Endothelial cell of umbilical vein (primary cell): Measurements from ENCODE around the gene LRP1-AS. TPM values are rescaled to one million over a fixed set of nuclear protein-coding genes. Genes with fewer than 3 reads are reported as not detected.

Experiments
- BruUV-seq: library from RNA; stranded (reverse); fragments of 400-500 nt; replicated peaks from 2 replicates; lab custom pipeline; 2021; lab: Mats Ljungman, UMichigan
- CTCF ChIA-PET: fragments of 300-600, 350-600 bp; sonication (Branson Sonifier 250); formaldehyde crosslinking; loops from one replicate; lab custom pipeline; 2021; ENCODE audit warnings: antibody characterized with exemption, inconsistent platforms; lab: Charles Lee
- POLR2A ChIA-PET: fragments of 300-600, 350-600 bp; sonication (Branson Sonifier 250); formaldehyde crosslinking; loops from one replicate; lab custom pipeline; 2021; ENCODE audit warnings: antibody characterized with exemption, inconsistent platforms; lab: Charles Lee
- DNase-seq: peaks from one replicate; pipeline ENCODE4 v3.0.0-alpha.2; 2011; ENCODE audit warnings: low read depth, low spot score
- FAIRE-seq: peaks from 2 replicates; lab custom pipeline; 2011; peaks lifted over from hg19 to GRCh38; lab: Jason Lieb, UNC
- H2AFZ ChIP-seq: 2 replicates; pipeline ENCODE4 v1.6.0; 2012; ENCODE audit warnings: low read depth, low read length, control low read depth, inconsistent platforms
- H3K27ac ChIP-seq: 2 replicates; pipeline ENCODE4 v1.5.1; 2011; ENCODE audit warnings: low read depth, mild to moderate bottlenecking, control low read depth, low read length, moderate library complexity; ENCODE audit not compliant: insufficient read depth
- H3K27me3 ChIP-seq, 2 experiments: 2 replicates each; pipeline versions ENCODE4 v1.6.0 to v1.6.1; 2011; ENCODE audit warnings: low read length in 2 of 2, mixed read lengths in 1 of 2; ENCODE audit not compliant: control insufficient read depth in 2 of 2, insufficient read depth in 2 of 2
- H3K36me3 ChIP-seq, 2 experiments: 2 replicates in 1 of 2; 3 replicates in 1 of 2; pipeline ENCODE4 v1.5.1; 2011; ENCODE audit warnings: low read length in 2 of 2, mild to moderate bottlenecking in 1 of 2, moderate library complexity in 1 of 2; ENCODE audit not compliant: control insufficient read depth in 2 of 2, insufficient read depth in 2 of 2; ENCODE audit errors: extremely low read depth in 1 of 2
- H3K4me1 ChIP-seq: 3 replicates; pipeline ENCODE4 v1.5.1; 2011; ENCODE audit warnings: mild to moderate bottlenecking, low read length; ENCODE audit not compliant: control insufficient read depth, insufficient read depth; ENCODE audit errors: extremely low read depth
- H3K4me2 ChIP-seq: 2 replicates; pipeline ENCODE4 v1.6.1; 2011; ENCODE audit warnings: low read length, control low read depth, mixed read lengths; ENCODE audit not compliant: insufficient read depth
- H3K4me3 ChIP-seq, 3 experiments: fragments of 200-600 bp in 1 of 3; sonication (generic), shearing (Covaris generic) in 1 of 3; replicated peaks in 1 of 3; 2 replicates each; pipeline ENCODE4 v1.5.1; 2011 to 2016; ENCODE audit warnings: control low read depth in 3 of 3, low read length in 3 of 3, mild to moderate bottlenecking in 2 of 3, inconsistent platforms in 1 of 3, low read depth in 1 of 3, moderate library complexity in 1 of 3; ENCODE audit not compliant: insufficient read depth in 1 of 3
- H3K79me2 ChIP-seq: 2 replicates; pipeline ENCODE4 v1.6.0; 2012; ENCODE audit warnings: low read length, inconsistent platforms; ENCODE audit not compliant: control insufficient read depth, insufficient read depth
- H3K9ac ChIP-seq: replicated peaks from 2 replicates; pipeline ENCODE3; 2011; ENCODE audit warnings: low read length, control low read depth; ENCODE audit not compliant: insufficient read depth; ENCODE audit errors: extremely low read depth
- H3K9me1 ChIP-seq: replicated peaks from 3 replicates; pipeline ENCODE4 v1.6.0; 2011; ENCODE audit warnings: mild to moderate bottlenecking, low read length; ENCODE audit not compliant: control insufficient read depth, insufficient read depth; ENCODE audit errors: extremely low read depth
- H3K9me3 ChIP-seq: replicated peaks from 2 replicates; pipeline ENCODE4 v1.5.1; 2012; ENCODE audit warnings: low read length, inconsistent platforms; ENCODE audit not compliant: control insufficient read depth, insufficient read depth
- H4K20me1 ChIP-seq: replicated peaks from 2 replicates; pipeline ENCODE3; 2011; ENCODE audit warnings: mild to moderate bottlenecking, low read length; ENCODE audit not compliant: control insufficient read depth, insufficient read depth; ENCODE audit errors: extremely low read depth
- EZH2 ChIP-seq: IDR thresholded peaks from 2 replicates; pipeline ENCODE4 v1.6.1; 2012; ENCODE audit warnings: borderline replicate concordance, low read depth, mild to moderate bottlenecking, moderate library complexity, low read length, inconsistent platforms; ENCODE audit not compliant: severe bottlenecking
- GATA2 ChIP-seq: IDR thresholded peaks from 2 replicates; pipeline ENCODE4 v1.7.0; 2011; ENCODE audit warnings: low read depth, mild to moderate bottlenecking, moderate library complexity, mixed read lengths, low read length; ENCODE audit not compliant: insufficient read length, insufficient read depth
- JUN ChIP-seq: IDR thresholded peaks from 2 replicates; pipeline ENCODE4 v1.6.1; 2011; ENCODE audit warnings: borderline replicate concordance, low read depth; ENCODE audit not compliant: insufficient read length, insufficient read depth
- MYC ChIP-seq: IDR thresholded peaks from one replicate; pipeline ENCODE4 v1.6.1; 2011; ENCODE audit warnings: mild to moderate bottlenecking, low read depth, low read length
- POLR2AphosphoS5 ChIP-seq: IDR thresholded peaks from 2 replicates; pipeline ENCODE4 v1.6.1; 2012; ENCODE audit warnings: low read depth, mild to moderate bottlenecking, control low read depth, low read length, moderate library complexity; ENCODE audit not compliant: insufficient read depth
- dilution Hi-C: fragments of 300-500 bp; cut with MboI; formaldehyde crosslinking; loops from one replicate; pipeline ENCODE4 v1.15.0; 2019; ENCODE audit warnings: low sequenced_read_pairs; ENCODE audit not compliant: extremely low pct_ligation_motif_present
- intact Hi-C: fragments of 100-400 bp; cut with micrococcal nuclease; formaldehyde crosslinking; loops from one replicate; pipeline ENCODE4 v1.10.0; 2022
- polyA plus RNA-seq, 4 experiments: library from polyadenylated mRNA; depleted of rRNA in 3 of 4; stranded (reverse) in 3 of 4; unstranded in 1 of 4; fragments of >200 nt; gene quantifications; 2 replicates each; pipeline versions ENCODE4 v1.2.1 to v1.2.3, GENCODE V29; 2011 to 2012; ENCODE audit warnings: missing spikeins in 1 of 4
- total RNA-seq: library from RNA; stranded (reverse); gene quantifications from 2 replicates; pipeline ENCODE4 v1.2.3, GENCODE V29; 2021
- TF ChIP-seq, protein P1 (sequence below), 2 donors: IDR thresholded peaks; 1 replicate in 1 of 2; 2 replicates in 1 of 2; pipeline ENCODE4 v1.5.1; 2011; ENCODE audit warnings: low read length in 2 of 2, mild to moderate bottlenecking in 2 of 2, moderate library complexity in 2 of 2, control low read depth in 1 of 2, inconsistent platforms in 1 of 2, low read depth in 1 of 2; ENCODE audit not compliant: insufficient read depth in 1 of 2; ENCODE audit errors: extremely low read depth in 1 of 2

The LRP1-AS gene
- total and polyA plus RNA-seq, 2 donors (not counting 3 experiments of a cell fraction or from before 2014, with no cell fraction given), result not detected

GRCh38 chr12:57162553-57163125 lies 15.2 kb upstream of the LRP1-AS start:
- CTCF ChIA-PET, result interaction anchor here (1.3 kb wide), 1 partner anchor 21 kb away, joined by 3 read pairs; no protein-coding TSS in a partner anchor
- no peak overlapping the region for H2AFZ ChIP-seq
- H4K20me1 ChIP-seq, result no peaks in the 10 kb centered on the region
- no peaks in the 10 kb centered on the region for H3K36me3 ChIP-seq
- H3K79me2 ChIP-seq, result no peaks in the 10 kb centered on the region
- intact Hi-C loops (no loop called here), dilution Hi-C loops (no loop called here)
- no peak for DNase-seq
- no peak overlapping the region for H3K27ac ChIP-seq
- no peak overlapping the region for H3K4me3 ChIP-seq
- TF ChIP-seq GATA2, result no peak
- TF ChIP-seq, protein P1, sequence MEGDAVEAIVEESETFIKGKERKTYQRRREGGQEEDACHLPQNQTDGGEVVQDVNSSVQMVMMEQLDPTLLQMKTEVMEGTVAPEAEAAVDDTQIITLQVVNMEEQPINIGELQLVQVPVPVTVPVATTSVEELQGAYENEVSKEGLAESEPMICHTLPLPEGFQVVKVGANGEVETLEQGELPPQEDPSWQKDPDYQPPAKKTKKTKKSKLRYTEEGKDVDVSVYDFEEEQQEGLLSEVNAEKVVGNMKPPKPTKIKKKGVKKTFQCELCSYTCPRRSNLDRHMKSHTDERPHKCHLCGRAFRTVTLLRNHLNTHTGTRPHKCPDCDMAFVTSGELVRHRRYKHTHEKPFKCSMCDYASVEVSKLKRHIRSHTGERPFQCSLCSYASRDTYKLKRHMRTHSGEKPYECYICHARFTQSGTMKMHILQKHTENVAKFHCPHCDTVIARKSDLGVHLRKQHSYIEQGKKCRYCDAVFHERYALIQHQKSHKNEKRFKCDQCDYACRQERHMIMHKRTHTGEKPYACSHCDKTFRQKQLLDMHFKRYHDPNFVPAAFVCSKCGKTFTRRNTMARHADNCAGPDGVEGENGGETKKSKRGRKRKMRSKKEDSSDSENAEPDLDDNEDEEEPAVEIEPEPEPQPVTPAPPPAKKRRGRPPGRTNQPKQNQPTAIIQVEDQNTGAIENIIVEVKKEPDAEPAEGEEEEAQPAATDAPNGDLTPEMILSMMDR (IDR thresholded peaks at IDR 0.05; ENCODE audit: extremely low read depth in 1 of 2, insufficient read depth in 1 of 2, low read depth in 1 of 2, low read length in 2 of 2), result no peak
- TF ChIP-seq POLR2AphosphoS5, result no peak
- TF ChIP-seq MYC, result no peak
- no peak for TF ChIP-seq EZH2
- TF ChIP-seq JUN, result no peak
- no TSS peak for BruUV-seq
- H3K9ac ChIP-seq, result no peak overlapping the region
- no peaks in the 10 kb centered on the region for H3K4me1 ChIP-seq
- no peaks in the 10 kb centered on the region for H3K9me1 ChIP-seq
- H3K27me3 ChIP-seq, result no peaks in the 10 kb centered on the region
- no peaks in the 10 kb centered on the region for H3K9me3 ChIP-seq
- POLR2A ChIA-PET, result no interaction called here
- no peak for FAIRE-seq
- H3K4me2 ChIP-seq, result no peak overlapping the region
